Nephron (organoid): Measurements from ENCODE around the gene FADD.

Experiments
- H3K27ac Mint-ChIP-seq, 3 experiments: 2 replicates each; pipeline ENCODE4 v1.8.0; 2020; ENCODE audit warnings: mixed read lengths in 3 of 3, mild to moderate bottlenecking in 2 of 3, moderate library complexity in 1 of 3
- H3K27me3 Mint-ChIP-seq: 2 replicates; pipeline ENCODE4 v1.8.0; 2021; ENCODE audit warnings: low read depth, mild to moderate bottlenecking, moderate library complexity, mixed read lengths
- H3K36me3 Mint-ChIP-seq: 2 replicates; pipeline ENCODE4 v1.8.0; 2020; ENCODE audit warnings: low read depth, mixed read lengths
- H3K4me1 Mint-ChIP-seq: 2 replicates; pipeline ENCODE4 v1.8.0; 2020; ENCODE audit warnings: mixed read lengths
- H3K4me3 Mint-ChIP-seq, 3 experiments: 2 replicates each; pipeline ENCODE4 v1.8.0; 2020; ENCODE audit warnings: mild to moderate bottlenecking in 3 of 3, mixed read lengths in 3 of 3, moderate library complexity in 2 of 3
- H3K9me3 Mint-ChIP-seq: 2 replicates; pipeline ENCODE4 v1.8.0; 2020; ENCODE audit warnings: mixed read lengths
- TF ChIP-seq, protein P1 (sequence below), 3 experiments: fragments of 200-600 bp; sonication (generic); IDR thresholded peaks; one replicate each; pipeline ENCODE4 v1.5.0; 2021; ENCODE audit warnings: antibody characterized with exemption in 3 of 3; ENCODE audit not compliant: unreplicated experiment in 3 of 3

FADD gene

DNA sequence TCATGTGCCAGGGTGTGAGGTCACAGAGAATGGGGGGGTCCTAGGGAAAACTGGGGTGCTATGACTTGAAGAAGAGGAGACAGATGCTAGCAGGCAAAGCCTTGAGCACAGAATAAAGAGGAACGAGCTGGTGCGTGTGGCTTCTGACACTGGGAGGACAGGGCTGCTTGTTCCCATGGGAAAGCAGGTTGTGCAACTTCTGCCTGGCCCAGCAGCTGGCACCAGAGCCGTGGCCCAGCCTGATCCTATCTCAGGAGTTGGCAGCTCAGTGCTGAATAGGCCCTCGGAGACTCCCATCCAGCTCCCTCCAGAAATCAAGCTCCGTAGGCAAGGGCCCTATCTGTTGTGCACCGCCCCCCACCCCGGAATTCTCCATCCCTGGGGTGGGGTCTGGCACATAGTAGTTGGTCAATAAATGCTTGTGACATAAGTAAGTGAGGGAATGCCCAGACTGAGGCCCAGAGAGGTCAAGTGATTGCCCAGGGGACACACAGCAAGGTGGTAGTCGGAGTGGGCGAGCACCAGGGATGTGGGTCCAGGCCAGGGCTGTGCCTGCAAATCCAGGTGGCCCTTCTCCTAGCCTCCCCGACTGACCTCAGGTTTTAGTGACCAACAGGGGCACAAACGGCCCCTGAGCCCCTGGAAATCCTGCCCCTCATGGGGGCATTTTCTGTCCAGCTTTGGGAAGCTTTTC is 19.5 kb upstream of the FADD start:
- Mint-ChIP-seq H3K4me3 (no peak overlapping the region), H3K27ac (no peak overlapping the region), H3K9me3 (no peaks in the 10 kb centered on the region), H3K36me3 (no peaks in the 10 kb centered on the region), H3K27me3 (peaks cover 10% of the 10 kb centered on the region), H3K4me1 (no peaks in the 10 kb centered on the region)
- TF ChIP-seq, protein P1, sequence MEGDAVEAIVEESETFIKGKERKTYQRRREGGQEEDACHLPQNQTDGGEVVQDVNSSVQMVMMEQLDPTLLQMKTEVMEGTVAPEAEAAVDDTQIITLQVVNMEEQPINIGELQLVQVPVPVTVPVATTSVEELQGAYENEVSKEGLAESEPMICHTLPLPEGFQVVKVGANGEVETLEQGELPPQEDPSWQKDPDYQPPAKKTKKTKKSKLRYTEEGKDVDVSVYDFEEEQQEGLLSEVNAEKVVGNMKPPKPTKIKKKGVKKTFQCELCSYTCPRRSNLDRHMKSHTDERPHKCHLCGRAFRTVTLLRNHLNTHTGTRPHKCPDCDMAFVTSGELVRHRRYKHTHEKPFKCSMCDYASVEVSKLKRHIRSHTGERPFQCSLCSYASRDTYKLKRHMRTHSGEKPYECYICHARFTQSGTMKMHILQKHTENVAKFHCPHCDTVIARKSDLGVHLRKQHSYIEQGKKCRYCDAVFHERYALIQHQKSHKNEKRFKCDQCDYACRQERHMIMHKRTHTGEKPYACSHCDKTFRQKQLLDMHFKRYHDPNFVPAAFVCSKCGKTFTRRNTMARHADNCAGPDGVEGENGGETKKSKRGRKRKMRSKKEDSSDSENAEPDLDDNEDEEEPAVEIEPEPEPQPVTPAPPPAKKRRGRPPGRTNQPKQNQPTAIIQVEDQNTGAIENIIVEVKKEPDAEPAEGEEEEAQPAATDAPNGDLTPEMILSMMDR (IDR thresholded peaks at IDR 0.05; ENCODE audit: unreplicated experiment in 3 of 3): no peak

DNA sequence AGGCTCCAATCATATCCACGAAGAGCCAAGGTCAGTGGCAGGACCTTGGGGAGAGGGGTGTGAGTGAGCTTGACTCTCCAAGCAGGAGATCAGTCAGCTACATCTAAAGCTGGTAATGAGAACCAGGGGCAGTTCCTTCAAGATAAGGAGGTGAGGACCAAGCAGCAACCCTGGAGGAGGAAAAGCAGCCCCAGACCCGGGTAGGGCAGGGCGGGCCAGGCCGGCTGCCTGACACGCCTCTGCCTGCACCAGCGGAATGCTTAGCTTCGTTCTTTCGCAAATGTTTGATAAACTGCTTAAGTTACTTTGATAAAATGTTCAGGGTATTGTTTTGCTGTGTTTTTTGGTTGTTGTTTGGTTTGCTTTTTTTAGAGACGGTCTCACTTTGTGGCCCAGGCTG is 18.7 kb upstream of the FADD start:
- Mint-ChIP-seq H3K4me1 (no peaks in the 10 kb centered on the region), H3K27me3 (peaks cover 10% of the 10 kb centered on the region), H3K36me3 (no peaks in the 10 kb centered on the region), H3K9me3 (no peaks in the 10 kb centered on the region), H3K4me3 (no peak overlapping the region), H3K27ac (no peak overlapping the region)
- TF ChIP-seq, protein P1 (IDR thresholded peaks at IDR 0.05; ENCODE audit: unreplicated experiment in 3 of 3): no peak

DNA sequence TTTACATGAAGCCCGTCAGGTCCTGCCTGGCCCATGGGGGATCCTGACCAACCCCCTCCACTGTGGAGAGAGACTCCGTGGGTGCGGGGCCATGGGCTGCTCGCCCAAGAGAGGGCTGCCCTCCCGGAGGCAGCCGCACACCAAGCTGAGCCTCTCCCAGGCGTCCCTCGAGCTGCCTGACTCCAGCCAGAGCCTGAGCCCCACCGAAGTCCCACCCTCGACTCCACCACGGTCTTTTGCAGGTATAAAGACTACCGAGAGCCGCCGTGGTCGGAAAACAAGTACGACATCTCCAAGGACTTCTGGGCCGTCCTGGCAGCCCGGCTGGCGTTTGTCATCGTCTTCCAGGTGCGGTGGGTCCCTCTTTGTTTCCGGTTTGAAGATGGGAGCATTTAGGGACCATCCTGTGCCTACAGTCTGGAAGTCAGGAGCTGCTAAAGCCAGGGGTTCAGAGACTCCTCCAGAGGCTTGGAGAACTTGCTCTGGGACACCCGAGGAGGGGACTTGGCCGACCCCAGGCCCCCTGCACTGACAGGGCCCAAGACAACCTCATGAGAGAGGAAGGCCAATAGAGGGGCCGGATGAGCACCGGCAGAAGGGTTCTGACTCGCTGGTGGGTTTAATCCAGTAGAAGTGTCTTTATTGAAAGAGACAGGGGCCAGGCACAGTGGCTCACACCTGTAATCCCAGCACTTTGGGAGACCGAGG is 17.6 kb upstream of the FADD start:
- H3K4me1 Mint-ChIP-seq: no peaks in the 10 kb centered on the region
- TF ChIP-seq, protein P1 (IDR thresholded peaks at IDR 0.05; ENCODE audit: unreplicated experiment in 3 of 3): no peak
- no peak overlapping the region for H3K4me3 Mint-ChIP-seq
- H3K36me3 Mint-ChIP-seq: no peaks in the 10 kb centered on the region
- H3K27me3 Mint-ChIP-seq: peaks cover 10% of the 10 kb centered on the region
- H3K27ac Mint-ChIP-seq: no peak overlapping the region
- no peaks in the 10 kb centered on the region for H3K9me3 Mint-ChIP-seq

DNA sequence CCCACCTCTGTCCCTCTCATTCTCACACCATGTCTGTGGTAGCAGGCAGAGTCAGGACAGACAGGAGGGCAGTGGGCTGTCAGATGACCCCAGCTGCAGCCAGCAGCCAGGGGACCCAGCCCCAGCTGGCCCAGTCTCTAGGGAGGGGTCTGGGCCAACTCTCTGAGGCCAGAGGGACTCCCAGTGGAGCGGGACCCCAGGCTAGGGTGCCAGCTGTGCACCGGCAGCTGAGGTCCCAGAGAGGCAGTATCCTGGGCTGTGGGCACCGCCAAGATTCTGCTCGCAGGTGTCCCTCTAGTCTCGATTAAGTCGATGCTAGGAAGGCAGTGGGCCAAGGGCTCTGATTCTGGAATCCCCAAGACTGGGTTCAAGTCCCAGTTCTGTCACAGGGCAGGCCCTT is 16.7 kb upstream of the FADD start:
- Mint-ChIP-seq H3K27me3 (peaks cover 17% of the 10 kb centered on the region), H3K27ac (no peak overlapping the region), H3K4me3 (no peak overlapping the region), H3K9me3 (no peaks in the 10 kb centered on the region), H3K4me1 (no peaks in the 10 kb centered on the region), H3K36me3 (no peaks in the 10 kb centered on the region)
- TF ChIP-seq, protein P1 (IDR thresholded peaks at IDR 0.05; ENCODE audit: unreplicated experiment in 3 of 3): no peak

DNA sequence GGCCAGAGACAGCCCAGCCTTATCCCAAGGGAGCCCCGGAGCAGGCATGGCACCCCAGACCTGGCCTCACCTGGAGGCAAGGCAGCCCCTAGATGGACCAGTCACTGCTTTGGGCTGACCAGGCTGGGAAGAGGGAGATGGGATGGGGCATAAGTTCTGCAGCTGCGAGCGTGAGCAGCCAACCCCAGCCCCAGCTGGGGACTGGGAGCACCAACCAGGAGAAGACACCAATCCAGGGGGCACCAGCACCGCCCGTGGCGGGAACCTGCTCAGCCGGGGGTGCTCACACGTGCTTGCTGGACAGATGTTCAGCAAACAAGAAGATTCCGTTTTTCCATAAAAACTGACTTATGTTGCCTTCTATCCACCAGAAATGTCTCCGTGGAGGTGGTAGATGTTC is 16.2 kb upstream of the FADD start:
- TF ChIP-seq, protein P1 (IDR thresholded peaks at IDR 0.05; ENCODE audit: unreplicated experiment in 3 of 3): no peak
- no peaks in the 10 kb centered on the region for H3K9me3 Mint-ChIP-seq
- H3K27me3 Mint-ChIP-seq: peaks cover 19% of the 10 kb centered on the region
- H3K27ac Mint-ChIP-seq: no peak overlapping the region
- no peaks in the 10 kb centered on the region for H3K4me1 Mint-ChIP-seq
- no peaks in the 10 kb centered on the region for H3K36me3 Mint-ChIP-seq
- no peak overlapping the region for H3K4me3 Mint-ChIP-seq

DNA sequence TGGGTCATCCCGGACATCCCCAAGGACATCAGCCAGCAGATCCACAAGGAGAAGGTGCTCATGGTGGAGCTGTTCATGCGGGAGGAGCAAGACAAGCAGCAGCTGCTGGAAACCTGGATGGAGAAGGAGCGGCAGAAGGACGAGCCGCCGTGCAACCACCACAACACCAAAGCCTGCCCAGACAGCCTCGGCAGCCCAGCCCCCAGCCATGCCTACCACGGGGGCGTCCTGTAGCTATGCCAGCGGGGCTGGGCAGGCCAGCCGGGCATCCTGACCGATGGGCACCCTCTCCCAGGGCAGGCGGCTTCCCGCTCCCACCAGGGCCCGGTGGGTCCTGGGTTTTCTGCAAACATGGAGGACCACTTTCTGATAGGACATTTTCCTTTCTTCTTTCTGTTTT is 15.3 kb upstream of the FADD start:
- TF ChIP-seq, protein P1 (IDR thresholded peaks at IDR 0.05; ENCODE audit: unreplicated experiment in 3 of 3): no peak
- H3K4me1 Mint-ChIP-seq: no peaks in the 10 kb centered on the region
- H3K36me3 Mint-ChIP-seq: no peaks in the 10 kb centered on the region
- no peak overlapping the region for H3K4me3 Mint-ChIP-seq
- no peaks in the 10 kb centered on the region for H3K9me3 Mint-ChIP-seq
- peaks cover 19% of the 10 kb centered on the region for H3K27me3 Mint-ChIP-seq
- no peak overlapping the region for H3K27ac Mint-ChIP-seq
